T-cell (primary cell): ENCODE measurements around the gene ETFA. TPM values are rescaled to one million over a fixed set of nuclear protein-coding genes. Genes with fewer than 3 reads are reported as not detected.

Experiments
- ATAC-seq, 4 experiments: fragments of 200-7000 bp in 3 of 4; fragments of 150-1000 bp in 1 of 4; cut with Tn5 transposase; replicated peaks in 1 of 4; 1 replicate in 3 of 4; 2 replicates in 1 of 4; pipeline ENCODE4 v1.10.0; 2021; ENCODE audit warnings: moderate library complexity in 3 of 4, mild to moderate bottlenecking in 2 of 4, moderate number of reproducible peaks in 1 of 4
- CTCF ChIA-PET, 2 donors: fragments of 300-600 bp; sonication (Branson Sonifier 250); formaldehyde crosslinking; loops; one replicate each; lab custom pipeline; 2022; ENCODE audit warnings: antibody characterized with exemption in 2 of 2; lab: Charles Lee
- POLR2A ChIA-PET, 2 donors: fragments of 300-600 bp; sonication (Branson Sonifier 250); formaldehyde crosslinking; loops; one replicate each; lab custom pipeline; 2022; ENCODE audit warnings: antibody characterized with exemption in 2 of 2; lab: Charles Lee
- DNase-seq, 35 experiments: peaks; one replicate each; pipeline versions ENCODE4 v3.0.0 to v3.0.0-alpha.2; 2013 to 2023
- H3K27ac ChIP-seq: one replicate; pipeline ENCODE4 v1.5.1; 2013; ENCODE audit warnings: low read length
- H3K27me3 ChIP-seq, 2 experiments: replicated peaks in 1 of 2; 1 replicate in 1 of 2; 2 replicates in 1 of 2; pipeline versions ENCODE4 v1.6.1 to v1.7.0; 2013; ENCODE audit warnings: low read length in 1 of 2, mixed read lengths in 1 of 2; ENCODE audit not compliant: control insufficient read depth in 2 of 2, insufficient read depth in 2 of 2; ENCODE audit errors: extremely low read depth in 1 of 2
- H3K36me3 ChIP-seq, 2 donors: 1 replicate in 1 of 2; 2 replicates in 1 of 2; pipeline versions ENCODE4 v1.6.1 to v1.7.0; 2013; ENCODE audit warnings: low read length in 1 of 2; ENCODE audit not compliant: control insufficient read depth in 2 of 2, insufficient read depth in 1 of 2; ENCODE audit errors: extremely low read depth in 1 of 2
- H3K4me1 ChIP-seq, 2 experiments: 1 replicate in 1 of 2; 2 replicates in 1 of 2; pipeline versions ENCODE4 v1.6.1 to v1.7.0; 2013; ENCODE audit warnings: low read length in 2 of 2, mixed read lengths in 1 of 2; ENCODE audit not compliant: insufficient read depth in 2 of 2, control insufficient read depth in 1 of 2; ENCODE audit errors: extremely low read depth in 1 of 2
- H3K4me3 ChIP-seq, 2 donors: 1 replicate in 1 of 2; 2 replicates in 1 of 2; pipeline versions ENCODE4 v1.5.1 to v1.7.0; 2013; ENCODE audit warnings: mild to moderate bottlenecking in 2 of 2, low read length in 1 of 2, moderate library complexity in 1 of 2; ENCODE audit not compliant: control insufficient read depth in 1 of 2; ENCODE audit errors: extremely low read depth in 1 of 2
- H3K9me3 ChIP-seq: 2 replicates; pipeline ENCODE4 v1.7.0; 2013
- H3K27ac Mint-ChIP-seq, 2 donors: one replicate each; pipeline ENCODE4 v1.8.0; 2020 to 2021; ENCODE audit warnings: mild to moderate bottlenecking in 2 of 2, mixed read lengths in 2 of 2
- H3K27me3 Mint-ChIP-seq, 2 donors: one replicate each; pipeline ENCODE4 v1.8.0; 2021 to 2022; ENCODE audit warnings: mixed read lengths in 2 of 2
- H3K36me3 Mint-ChIP-seq: one replicate; pipeline ENCODE4 v1.8.0; 2021; ENCODE audit warnings: mixed read lengths
- H3K4me1 Mint-ChIP-seq, 3 donors: one replicate each; pipeline ENCODE4 v1.8.0; 2020 to 2022; ENCODE audit warnings: mixed read lengths in 3 of 3, mild to moderate bottlenecking in 1 of 3
- H3K4me3 Mint-ChIP-seq, 3 donors: one replicate each; pipeline ENCODE4 v1.8.0; 2020 to 2022; ENCODE audit warnings: mild to moderate bottlenecking in 3 of 3, mixed read lengths in 3 of 3, moderate library complexity in 3 of 3
- H3K9me3 Mint-ChIP-seq, 3 donors: one replicate each; pipeline ENCODE4 v1.8.0; 2020 to 2022; ENCODE audit warnings: mixed read lengths in 3 of 3
- WGBS: methylation state at CpG from one replicate; pipeline ENCODE4 v1.1.5; 2013; ENCODE audit warnings: missing lambda C conversion rate; ENCODE audit not compliant: insufficient coverage; 5-methylcytosine and 5-hydroxymethylcytosine counted together
- total RNA-seq, 35 experiments: library from RNA in 6 of 35; stranded (reverse) in 6 of 35; fragments of 120-200 nt in 1 of 35; gene quantifications; one replicate each; pipeline versions ENCODE4 v1.2.1 to v1.2.4 and lab custom pipeline; 2013 to 2026

The ETFA gene
- total RNA-seq, 5 donors from 2014 or later (not counting 1 experiment from before 2014, with no cell fraction given), result 34.6 to 53.9 (median 50.4) TPM

DNA sequence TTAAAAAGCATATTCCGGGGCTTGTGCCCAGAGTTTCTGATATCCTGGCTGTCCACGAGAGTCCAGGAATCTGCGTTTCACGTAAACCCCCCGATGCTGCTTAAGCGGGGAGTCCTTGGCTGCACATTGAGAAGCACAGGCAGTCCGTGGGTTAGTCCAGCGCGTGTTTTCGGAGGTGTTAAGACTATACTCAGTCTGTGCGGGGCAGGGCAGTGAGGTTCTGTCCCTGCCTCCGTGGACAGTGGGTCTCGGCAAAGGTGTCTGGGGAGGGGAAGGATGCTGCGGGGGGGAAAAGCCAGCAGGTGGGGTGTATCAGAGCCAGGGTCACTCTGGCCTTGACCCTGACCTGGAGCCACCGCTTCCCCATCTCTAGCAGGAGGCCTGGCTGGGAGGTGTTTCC lies 145.3 kb downstream of the ETFA start:
- Mint-ChIP-seq H3K4me1 (no peaks in the 10 kb centered on the region), H3K27me3 (no peaks in the 10 kb centered on the region), H3K27ac (no peak overlapping the region), H3K4me3 (no peak overlapping the region), H3K36me3 (no peaks in the 10 kb centered on the region), H3K9me3 (no peaks in the 10 kb centered on the region)
- Histone ChIP-seq H3K27me3 (peaks cover 0 to 13% of the 10 kb centered on the region in 2 experiments), H3K36me3 (no peaks in the 10 kb centered on the region), H3K9me3 (no peaks in the 10 kb centered on the region), H3K27ac (no peak overlapping the region), H3K4me3 (no peak overlapping the region), H3K4me1 (no peaks in the 10 kb centered on the region)
- CTCF ChIA-PET, result no interaction called here
- POLR2A ChIA-PET, result no interaction called here
- 86% methylated on average over 14 of the region's 15 CpGs for WGBS
- no peak for DNase-seq
- ATAC-seq, result no peak

Other genes starting within 250 kb of the ETFA start
- gene ISL2, start 25.3 kb upstream of the ETFA start, total RNA-seq, result under 1 TPM in 3 of 5 donors, not detected in 2; 0.23 to 0.44 (median 0.26) TPM